HFF-Myc (cell line): ENCODE results near the gene SSR2.
A peak's percentile ranks its signal among the peaks of the same experiment; 100 is the strongest.

Experiments
- DNase-seq: peaks from one replicate; pipeline ENCODE4 v3.0.0-alpha.2; 2011; ENCODE audit warnings: low read depth; ENCODE audit errors: extremely low read depth
- H3K4me3 ChIP-seq: replicated peaks from 2 replicates; pipeline ENCODE4 v1.5.1; 2011; ENCODE audit warnings: low read depth, mild to moderate bottlenecking, control low read depth, low read length
- CTCF ChIP-seq: IDR thresholded peaks from 2 replicates; pipeline ENCODE4 v1.5.1; 2012; ENCODE audit warnings: mild to moderate bottlenecking, low read depth, low read length, control low read depth; ENCODE audit errors: missing control alignments

Gene SSR2

DNA sequence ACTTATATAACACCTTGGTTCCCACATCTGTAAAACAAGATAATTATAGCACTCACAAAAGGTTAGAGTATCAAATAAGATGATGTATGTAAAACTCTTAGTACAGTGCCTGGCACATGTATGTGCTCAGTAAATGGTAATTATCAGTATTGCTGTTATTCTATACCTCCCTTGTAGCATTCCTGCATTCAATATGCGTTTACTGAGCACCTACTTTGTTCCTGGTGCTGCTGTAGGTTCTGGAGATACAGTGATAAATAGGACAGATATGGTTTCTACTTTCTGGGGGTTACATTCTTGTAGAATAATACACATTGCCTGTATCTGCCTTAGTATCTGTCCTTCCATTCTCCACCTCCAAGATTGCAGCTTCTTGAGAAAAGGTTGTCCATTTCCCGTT lies 1.2 kb upstream of the SSR2 start:
- no peak for TF ChIP-seq CTCF
- DNase-seq, result no peak
- no peak overlapping the region for H3K4me3 ChIP-seq

DNA sequence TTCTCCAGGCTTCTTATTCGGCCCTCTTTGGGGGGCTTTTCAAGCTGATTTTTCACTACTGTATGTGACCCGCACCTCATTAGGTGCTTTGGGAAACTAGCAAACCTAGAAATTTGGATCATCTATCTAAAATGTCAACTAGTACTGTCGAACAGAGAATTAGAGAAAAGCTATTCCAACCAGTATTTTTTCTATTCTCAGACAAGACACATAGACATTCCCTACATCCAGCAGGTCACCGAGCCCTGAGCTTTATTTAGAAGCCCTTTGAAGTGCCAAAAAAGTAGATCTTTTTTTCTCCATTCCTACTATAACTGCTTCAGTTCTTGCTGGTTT lies 310 bp upstream of the SSR2 start:
- peak overlapping the region; percentile 92 for H3K4me3 ChIP-seq
- no peak for TF ChIP-seq CTCF
- no peak for DNase-seq

GRCh38 chr1:156019946-156020292 lies 832 bp downstream of the SSR2 start:
- peak overlapping the region; percentile 92 for H3K4me3 ChIP-seq
- no peak for TF ChIP-seq CTCF
- DNase-seq, result no peak

GRCh38 chr1:156014829-156015228 lies 5.9 kb downstream of the SSR2 start:
- TF ChIP-seq CTCF, result no peak
- DNase-seq, result no peak
- no peak overlapping the region for H3K4me3 ChIP-seq

DNA sequence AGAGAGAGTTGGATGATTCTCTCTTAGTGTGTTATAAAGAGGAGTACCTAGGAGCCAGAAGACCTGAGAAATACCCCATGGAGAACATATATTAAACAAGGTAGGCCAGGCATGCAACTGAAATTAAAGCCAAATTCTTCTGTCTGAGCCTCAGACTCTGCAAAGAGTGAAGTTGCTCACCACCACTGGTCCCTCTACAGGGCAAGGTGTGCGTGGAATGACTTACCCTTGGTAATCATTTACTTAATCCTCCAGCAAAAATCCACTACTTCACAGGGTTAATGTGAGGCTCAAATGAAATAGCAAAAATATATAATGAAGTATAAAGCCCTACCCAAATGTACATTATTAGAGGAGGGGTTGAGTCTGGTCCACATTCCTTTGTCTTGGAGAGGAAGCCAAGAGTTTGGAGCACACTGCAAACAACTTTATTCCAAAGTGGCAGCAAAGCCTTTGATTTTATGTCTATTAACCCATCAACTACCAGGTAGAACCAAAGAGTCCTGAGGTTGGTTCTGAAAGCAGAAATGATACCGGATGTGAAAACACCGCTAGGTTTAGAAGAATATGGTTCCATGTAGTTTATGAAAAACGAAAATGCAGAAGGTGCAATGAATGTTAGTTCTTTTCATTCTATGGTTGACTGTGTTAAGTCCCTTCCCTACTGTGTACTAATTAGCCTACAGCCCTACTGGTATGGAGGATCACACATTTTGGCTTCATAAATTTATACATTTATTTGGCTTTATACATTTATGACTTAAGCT lies 8.5 kb downstream of the SSR2 start:
- no peak for DNase-seq
- no peak for TF ChIP-seq CTCF
- H3K4me3 ChIP-seq, result no peak overlapping the region

- H3K4me3 ChIP-seq, result no peak overlapping the region
- no peak for DNase-seq
- no peak for TF ChIP-seq CTCF
These were observed 11.3 kb downstream of the SSR2 start for GRCh38 chr1:156009404-156009803.

GRCh38 chr1:156006666-156007376 lies 13.9 kb downstream of the SSR2 start:
- no peak overlapping the region for H3K4me3 ChIP-seq
- no peak for TF ChIP-seq CTCF
- DNase-seq, result no peak
